Heart left ventricle (tissue), 16 donors: ENCODE results near the gene MITF. TPM values are rescaled to one million over a fixed set of nuclear protein-coding genes. Genes with fewer than 3 reads are reported as not detected.
A peak's percentile ranks its signal among the peaks of the same experiment; 100 is the strongest.

Source experiments
- ATAC-seq, 4 donors: fragments of 200-7000 bp; cut with Tn5 transposase; one replicate each; pipeline ENCODE4 v1.9.1; 2020 to 2022; ENCODE audit warnings: moderate library complexity in 4 of 4, mild to moderate bottlenecking in 3 of 4, moderate number of reproducible peaks in 1 of 4
- DNase-seq, 5 donors: peaks; one replicate each; pipeline ENCODE4 v3.0.0-alpha.2; 2020
- H3K27ac ChIP-seq, 12 donors: fragments of 200-600 bp; sonication (generic) in 4 of 12; one replicate each; pipeline versions ENCODE4 v1.5.0 to v1.8.0; 2016 to 2022; ENCODE audit warnings: mild to moderate bottlenecking in 2 of 12
- H3K27me3 ChIP-seq, 9 donors: fragments of 200-600 bp; sonication (generic) in 2 of 9; one replicate each; pipeline versions ENCODE4 v1.5.1 to v1.8.0; 2016 to 2022; ENCODE audit warnings: mild to moderate bottlenecking in 3 of 9
- H3K36me3 ChIP-seq, 9 donors: fragments of 200-600 bp; sonication (generic) in 2 of 9; one replicate each; pipeline versions ENCODE4 v1.5.0 to v1.8.0; 2018 to 2022; ENCODE audit warnings: mild to moderate bottlenecking in 2 of 9
- H3K4me1 ChIP-seq, 12 donors: fragments of 200-600 bp; sonication (generic) in 4 of 12; one replicate each; pipeline versions ENCODE4 v1.5.0 to v1.8.0; 2016 to 2022; ENCODE audit warnings: mild to moderate bottlenecking in 3 of 12
- H3K4me3 ChIP-seq, 12 donors: fragments of 200-600 bp; sonication (generic) in 4 of 12; one replicate each; pipeline versions ENCODE4 v1.5.0 to v1.8.0; 2017 to 2022; ENCODE audit warnings: mild to moderate bottlenecking in 9 of 12, moderate library complexity in 4 of 12
- H3K9me3 ChIP-seq, 12 donors: fragments of 200-600 bp; sonication (generic) in 4 of 12; one replicate each; pipeline versions ENCODE4 v1.5.0 to v1.8.0; 2016 to 2022; ENCODE audit warnings: mild to moderate bottlenecking in 1 of 12
- CTCF ChIP-seq, 12 donors: fragments of 200-600 bp; sonication (generic) in 4 of 12; IDR thresholded peaks; one replicate each; pipeline versions ENCODE4 v1.5.0 to v1.8.0; 2018 to 2022; ENCODE audit warnings: antibody characterized with exemption in 12 of 12, mild to moderate bottlenecking in 5 of 12
- POLR2A ChIP-seq, 2 donors: fragments of 450-650 bp; IDR thresholded peaks; one replicate each; pipeline ENCODE4 v1.6.1; 2017; ENCODE audit warnings: antibody characterized with exemption in 2 of 2, mild to moderate bottlenecking in 2 of 2, moderate library complexity in 2 of 2
- WGBS, 4 donors: extraction: QIAGEN DNeasy Blood & Tissue Kit in 2 of 4; methylation state at CpG; one replicate each; pipeline versions ENCODE4 v1.1.5 to v1.1.7; 2013 to 2018; 5-methylcytosine and 5-hydroxymethylcytosine counted together
- intact Hi-C, 10 donors: fragments of 100-400 bp; cut with DNase I; formaldehyde crosslinking; loops; one replicate each; pipeline versions ENCODE4 v1.11.1 to v1.14.2; 2022
- polyA plus RNA-seq, 2 donors: library from polyadenylated mRNA; stranded (reverse); fragments of 200-250 nt; gene quantifications; one replicate each; pipeline ENCODE4 v1.2.3, GENCODE V29; 2013
- total RNA-seq, 9 donors: library from RNA; depleted of rRNA in 2 of 9; stranded (reverse); fragments of >200 nt in 2 of 9; fragmentation: NEBNext Ultra II Directional in 3 of 9; extraction: Animal tissue kit (Norgen Biotek cat#: 25700) in 3 of 9; gene quantifications; one replicate each; pipeline versions ENCODE4 v1.1.0 to v1.2.4, GENCODE V29; 2016 to 2023
- donor health status: ischemic (EF 13 %, LVEDD 7.1; RV severe dilation, severe dysfunction).
- donor health status: healthy with polysubstance abuse.
- donor health status: DM: no; HTN: yes; CAD: no.
- donor health status: DM: no; HTN: no; CAD: no.
- donor health status: ischemic (EF 25% LVEDD 6.9; RV normal size, moderate dysfunction).
- donor health status: ischemic (EF 25% LVEDD 5.7; RV mildly dilated, moderate dysfunction).
- donor health status: healthy.
- donor health status: DM: yes; HTN: yes; CAD: no.
- donor health status: ischemic (EF 35%, LVEDD 5.7; RV mildly dilated, moderate dysfunction).
- donor health status: nonischemic (EF 11% LVEDD 7.7; RV severe dilation, severe dysfunction).
- donor health status: DM: yes; HTN: yes; CAD: no.
- donor health status: PGD.
- donor health status: ischemic (EF 29% LVEDD 5.4; RV normal size, mild dysfunction).
- donor health status: nonischemic (EF 23%, LVEDD 6.1; RV moderate dilation, normal function).

MITF gene
- total and polyA plus RNA-seq, 11 donors, result 17.9 to 114 (median 81.1) TPM

GRCh38 chr3:69777582-69777967 lies 38.3 kb downstream of the MITF start:
- Histone ChIP-seq H3K4me3 (no peak overlapping the region), H3K27ac (peak overlapping the region in 1 of 12 donors; percentile 23), H3K27me3 (no peaks in the 10 kb centered on the region), H3K36me3 (no peaks in the 10 kb centered on the region), H3K9me3 (no peaks in the 10 kb centered on the region), H3K4me1 (peaks cover 0 to 67% (median 20%) of the 10 kb centered on the region in 12 donors)
- WGBS, 4 donors, result 94 to 96% (median 96%) methylated on average over 5 of the region's 5 CpGs
- no peak for DNase-seq
- TF ChIP-seq CTCF (IDR thresholded peaks at IDR 0.05) (no peak), POLR2A (IDR thresholded peaks at IDR 0.05) (no peak)
- intact Hi-C loops, result loop anchor here in 1 of 10 donors (10.0 kb wide), 1 partner anchor 77 kb away; no protein-coding TSS in a partner anchor
- ATAC-seq, result no peak

GRCh38 chr3:69781593-69781992 lies 42.3 kb downstream of the MITF start:
- no peaks in the 10 kb centered on the region for H3K36me3 ChIP-seq
- peaks cover 0 to 65% (median 36%) of the 10 kb centered on the region in 12 donors for H3K4me1 ChIP-seq
- DNase-seq (no peak), ATAC-seq (peak in 3 of 4 donors; percentile 37 to 70 (median 55))
- H3K27me3 ChIP-seq, result no peaks in the 10 kb centered on the region
- no peak overlapping the region for H3K4me3 ChIP-seq
- no peak for TF ChIP-seq CTCF (IDR thresholded peaks at IDR 0.05)
- TF ChIP-seq POLR2A (IDR thresholded peaks at IDR 0.05), result no peak
- H3K27ac ChIP-seq, result peak overlapping the region in 3 of 12 donors; percentile 10 to 18 (median 16)
- 54 to 66% (median 60%) methylated on average over 4 of the region's 4 CpGs for WGBS, 4 donors
- no peaks in the 10 kb centered on the region for H3K9me3 ChIP-seq
- intact Hi-C loops, result loop anchor here in 2 of 10 donors (10.0 kb wide), 1 partner anchor 47 kb away; the partner anchor contains the start of gene MITF (in 2 of the 2)

- ATAC-seq, result peak; percentile 57 to 90 (median 82)
- 21 to 39% (median 35%) methylated on average over 7 of the region's 7 CpGs for WGBS, 4 donors
- intact Hi-C loops, result loop anchor here in 5 of 10 donors (5.0 to 10.0 kb wide), 3 partner anchors 38 to 50 kb away; partner anchors contain the start of gene MITF (in 2 of the 5)
- H3K27ac ChIP-seq, result peak overlapping the region in 11 of 12 donors; percentile 9 to 70 (median 46)
- no peak overlapping the region for H3K4me3 ChIP-seq
- no peaks in the 10 kb centered on the region for H3K36me3 ChIP-seq
- peaks cover 0 to 65% (median 45%) of the 10 kb centered on the region in 12 donors for H3K4me1 ChIP-seq
- H3K27me3 ChIP-seq, result no peaks in the 10 kb centered on the region
- no peaks in the 10 kb centered on the region for H3K9me3 ChIP-seq
- peak; percentile 34 to 81 (median 77) for DNase-seq
- TF ChIP-seq POLR2A (IDR thresholded peaks at IDR 0.05) (no peak), CTCF (IDR thresholded peaks at IDR 0.05) (no peak)
Observed at GRCh38 chr3:69784954-69785514, 45.8 kb downstream of the MITF start.

GRCh38 chr3:69785769-69786320 lies 46.6 kb downstream of the MITF start:
- intact Hi-C loops, result loop anchor here in 5 of 10 donors (5.0 to 10.0 kb wide), 3 partner anchors 39 to 51 kb away; partner anchors contain the start of gene MITF (in 2 of the 5)
- Histone ChIP-seq H3K36me3 (no peaks in the 10 kb centered on the region), H3K4me1 (peaks cover 4 to 66% (median 47%) of the 10 kb centered on the region in 12 donors), H3K27ac (peak overlapping the region in 6 of 12 donors; percentile 6 to 70 (median 48)), H3K9me3 (no peaks in the 10 kb centered on the region), H3K4me3 (no peak overlapping the region), H3K27me3 (no peaks in the 10 kb centered on the region)
- ATAC-seq, result no peak
- TF ChIP-seq CTCF (IDR thresholded peaks at IDR 0.05) (no peak), POLR2A (IDR thresholded peaks at IDR 0.05) (no peak)
- no peak for DNase-seq
- WGBS, 4 donors, result 78 to 85% (median 82%) methylated on average over 3 of the region's 3 CpGs
